Mesothelial cell of epicardium (in vitro differentiated cells): ENCODE measurements around the gene R3HDM4. TPM values are rescaled to one million over a fixed set of nuclear protein-coding genes. Genes with fewer than 3 reads are reported as not detected.
"Not testable (repeated sequence)": the region's sequence is repeated elsewhere in the genome, so short reads cannot be mapped to it uniquely, and the experiment has no call there.

Source experiments
- DNase-seq, 2 experiments: peaks; one replicate each; pipeline ENCODE4 v3.0.0; 2021; ENCODE audit warnings: low spot score in 2 of 2; ENCODE audit not compliant: unreplicated experiment in 2 of 2
- H3K27ac Mint-ChIP-seq: 2 replicates; pipeline ENCODE4 v1.8.0; 2021; ENCODE audit warnings: mixed read lengths
- H3K27me3 Mint-ChIP-seq: 2 replicates; pipeline ENCODE4 v1.8.0; 2021; ENCODE audit warnings: low read depth, mixed read lengths
- H3K36me3 Mint-ChIP-seq: 2 replicates; pipeline ENCODE4 v1.8.0; 2021; ENCODE audit warnings: mixed read lengths
- H3K4me1 Mint-ChIP-seq: 2 replicates; pipeline ENCODE4 v1.8.0; 2021; ENCODE audit warnings: mixed read lengths
- H3K4me3 Mint-ChIP-seq: 2 replicates; pipeline ENCODE4 v1.8.0; 2021; ENCODE audit warnings: mild to moderate bottlenecking, moderate library complexity, mixed read lengths
- H3K9me3 Mint-ChIP-seq: 2 replicates; pipeline ENCODE4 v1.8.0; 2021; ENCODE audit warnings: mixed read lengths
- total RNA-seq: library from RNA; stranded (reverse); gene quantifications from 3 replicates; pipeline ENCODE4 v1.2.1, GENCODE V29; 2021
- TF ChIP-seq, protein P1 (sequence below): fragments of 200-600 bp; sonication (generic); IDR thresholded peaks from one replicate; pipeline ENCODE4 v1.5.0; 2021; ENCODE audit warnings: antibody characterized with exemption; ENCODE audit not compliant: unreplicated experiment

R3HDM4 gene
- total RNA-seq, 1 donor from 2014 or later = 50.5 TPM

DNA sequence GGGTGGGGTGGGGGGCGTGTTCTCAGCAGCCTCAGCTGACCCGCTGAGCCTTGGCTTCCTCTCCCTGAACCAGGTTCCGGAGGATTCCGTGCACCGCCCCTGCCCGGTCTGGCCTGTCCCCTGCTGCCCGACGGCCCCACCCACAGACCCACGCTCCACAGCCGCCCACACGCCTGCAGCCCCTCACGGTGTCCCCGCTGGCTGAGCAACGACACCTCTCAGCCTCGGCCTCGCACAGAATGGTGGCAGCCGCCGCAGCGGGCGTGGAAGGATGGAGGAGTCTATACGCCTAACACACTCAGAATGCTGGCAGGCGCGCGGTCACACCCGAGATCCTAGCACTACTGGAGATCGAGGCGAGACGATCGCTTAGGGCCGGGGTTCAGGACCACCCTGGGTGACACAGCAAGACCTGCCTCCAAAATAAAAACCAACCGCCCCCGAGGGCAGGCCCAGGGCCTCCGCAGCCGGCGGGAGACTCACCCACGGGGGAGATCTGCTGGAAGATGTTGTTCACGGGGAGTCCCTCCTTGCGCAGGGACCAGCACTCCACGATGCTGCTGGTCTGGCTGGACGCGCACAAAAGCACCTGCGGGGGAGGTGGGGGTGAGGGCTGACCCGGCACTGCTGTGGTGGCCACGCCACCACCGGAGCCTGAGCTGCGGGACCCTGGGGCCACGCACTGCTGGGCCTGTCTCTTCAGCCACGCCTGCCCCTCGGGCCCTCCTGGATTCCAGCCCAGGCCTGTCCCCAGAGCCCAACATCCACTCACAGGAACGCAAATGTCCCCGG lies 28.4 kb downstream of the R3HDM4 start:
- no peaks in the 10 kb centered on the region for H3K9me3 Mint-ChIP-seq
- no peaks in the 10 kb centered on the region for H3K4me1 Mint-ChIP-seq
- no peak for DNase-seq
- H3K27ac Mint-ChIP-seq = no peak overlapping the region
- peaks cover 26% of the 10 kb centered on the region for H3K36me3 Mint-ChIP-seq
- H3K4me3 Mint-ChIP-seq = no peak overlapping the region
- TF ChIP-seq, protein P1, sequence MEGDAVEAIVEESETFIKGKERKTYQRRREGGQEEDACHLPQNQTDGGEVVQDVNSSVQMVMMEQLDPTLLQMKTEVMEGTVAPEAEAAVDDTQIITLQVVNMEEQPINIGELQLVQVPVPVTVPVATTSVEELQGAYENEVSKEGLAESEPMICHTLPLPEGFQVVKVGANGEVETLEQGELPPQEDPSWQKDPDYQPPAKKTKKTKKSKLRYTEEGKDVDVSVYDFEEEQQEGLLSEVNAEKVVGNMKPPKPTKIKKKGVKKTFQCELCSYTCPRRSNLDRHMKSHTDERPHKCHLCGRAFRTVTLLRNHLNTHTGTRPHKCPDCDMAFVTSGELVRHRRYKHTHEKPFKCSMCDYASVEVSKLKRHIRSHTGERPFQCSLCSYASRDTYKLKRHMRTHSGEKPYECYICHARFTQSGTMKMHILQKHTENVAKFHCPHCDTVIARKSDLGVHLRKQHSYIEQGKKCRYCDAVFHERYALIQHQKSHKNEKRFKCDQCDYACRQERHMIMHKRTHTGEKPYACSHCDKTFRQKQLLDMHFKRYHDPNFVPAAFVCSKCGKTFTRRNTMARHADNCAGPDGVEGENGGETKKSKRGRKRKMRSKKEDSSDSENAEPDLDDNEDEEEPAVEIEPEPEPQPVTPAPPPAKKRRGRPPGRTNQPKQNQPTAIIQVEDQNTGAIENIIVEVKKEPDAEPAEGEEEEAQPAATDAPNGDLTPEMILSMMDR = no peak
- H3K27me3 Mint-ChIP-seq = no peaks in the 10 kb centered on the region

DNA sequence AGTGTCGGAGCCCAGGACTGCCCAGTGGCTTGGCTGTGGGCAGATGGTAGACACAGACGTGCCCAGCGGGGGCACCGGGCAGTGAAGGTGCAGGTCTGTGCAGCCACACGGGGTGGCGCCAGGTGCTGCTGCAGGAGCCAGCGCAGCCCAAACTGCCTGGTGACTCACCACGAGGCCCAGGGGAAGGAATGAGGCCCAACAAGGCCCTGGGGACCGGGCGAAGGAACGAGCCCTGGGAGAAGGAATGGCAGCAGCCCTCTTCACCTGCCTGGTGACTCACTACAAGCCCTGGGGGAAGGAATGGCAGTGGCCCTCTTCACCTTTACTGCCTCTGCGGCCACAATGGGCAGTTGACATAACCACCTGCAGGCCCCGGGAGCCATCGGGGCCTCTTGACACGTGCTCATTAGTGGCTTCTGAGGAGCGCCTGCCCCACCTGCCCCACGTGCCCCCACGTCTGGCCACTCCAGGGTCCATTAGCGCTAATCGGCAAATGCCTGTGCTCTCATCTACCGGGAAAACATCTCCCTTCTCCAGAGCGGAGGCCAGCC lies 29.3 kb downstream of the R3HDM4 start:
- H3K36me3 Mint-ChIP-seq = peaks cover 27% of the 10 kb centered on the region
- TF ChIP-seq, protein P1 = no peak
- no peaks in the 10 kb centered on the region for H3K9me3 Mint-ChIP-seq
- no peaks in the 10 kb centered on the region for H3K4me1 Mint-ChIP-seq
- H3K27me3 Mint-ChIP-seq = no peaks in the 10 kb centered on the region
- no peak for DNase-seq
- no peak overlapping the region for H3K4me3 Mint-ChIP-seq
- H3K27ac Mint-ChIP-seq = no peak overlapping the region

DNA sequence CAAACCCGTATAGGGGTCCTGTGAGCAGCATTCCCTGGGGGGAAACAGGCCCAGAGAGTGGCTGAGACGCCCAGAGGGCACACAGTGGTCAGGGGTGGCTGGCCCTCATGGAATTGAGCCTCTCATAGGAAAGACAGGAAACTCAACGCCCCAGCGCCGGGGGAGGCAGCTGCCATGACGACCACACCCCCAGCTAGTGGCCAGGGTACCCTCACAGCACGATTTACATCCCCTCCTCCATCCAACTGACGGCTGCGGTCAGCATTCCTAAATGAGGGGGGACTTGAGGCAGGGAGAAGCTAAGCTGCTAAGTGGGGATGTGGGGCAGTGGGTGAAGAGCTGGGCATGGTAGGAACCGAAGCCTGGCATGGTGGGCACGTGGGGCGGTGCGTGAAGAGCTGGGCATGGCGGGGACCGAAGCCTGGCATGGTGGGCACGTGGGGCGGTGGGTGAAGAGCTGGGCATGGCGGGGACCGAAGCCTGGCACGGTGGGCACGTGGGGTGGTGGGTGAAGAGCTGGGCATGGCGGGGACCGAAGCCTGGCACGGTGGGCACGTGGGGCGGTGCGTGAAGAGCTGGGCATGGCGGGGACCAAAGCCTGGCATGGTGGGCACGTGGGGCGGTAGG lies 30.0 kb downstream of the R3HDM4 start:
- Mint-ChIP-seq H3K9me3 (no peaks in the 10 kb centered on the region), H3K27me3 (no peaks in the 10 kb centered on the region), H3K4me3 (no peak overlapping the region), H3K36me3 (peaks cover 27% of the 10 kb centered on the region), H3K27ac (no peak overlapping the region), H3K4me1 (no peaks in the 10 kb centered on the region)
- TF ChIP-seq, protein P1 = no peak
- no peak for DNase-seq

DNA sequence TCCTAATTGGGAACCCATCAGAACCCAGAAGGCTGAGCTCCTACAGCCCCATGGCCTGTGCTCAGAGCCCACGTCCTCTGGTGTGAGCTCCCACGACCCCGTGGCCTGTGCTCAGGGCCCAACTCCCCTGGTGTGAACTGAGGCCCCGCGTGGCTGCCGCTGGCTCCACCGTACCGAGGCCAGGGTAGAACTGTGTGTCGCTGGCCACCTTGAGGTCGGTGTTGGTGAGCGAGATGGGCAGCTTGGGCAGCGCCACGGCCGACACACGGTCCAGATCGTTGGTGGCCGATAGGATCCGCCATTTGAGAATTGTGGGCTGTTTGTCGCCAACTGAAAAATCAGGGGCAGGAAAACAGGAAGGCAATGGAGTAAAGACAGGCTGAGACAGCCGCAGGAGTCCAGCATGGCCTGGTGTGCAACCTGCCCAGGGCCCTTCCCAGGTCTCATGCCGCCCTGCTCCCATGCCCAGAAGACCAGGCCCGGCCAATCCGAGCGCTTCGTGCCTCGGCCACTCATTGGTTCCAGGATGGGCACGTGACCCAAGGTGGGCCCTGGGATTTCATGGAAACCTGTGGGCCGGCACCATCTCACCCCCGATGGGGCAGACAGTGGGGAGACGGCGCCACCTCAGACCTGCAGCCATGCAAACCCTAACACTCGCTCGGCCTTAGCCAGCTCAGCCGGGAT lies 31.5 kb downstream of the R3HDM4 start:
- Mint-ChIP-seq H3K27ac (no peak overlapping the region), H3K4me3 (no peak overlapping the region), H3K9me3 (no peaks in the 10 kb centered on the region), H3K36me3 (peaks cover 26% of the 10 kb centered on the region), H3K4me1 (no peaks in the 10 kb centered on the region), H3K27me3 (no peaks in the 10 kb centered on the region)
- no peak for DNase-seq
- TF ChIP-seq, protein P1 = no peak

DNA sequence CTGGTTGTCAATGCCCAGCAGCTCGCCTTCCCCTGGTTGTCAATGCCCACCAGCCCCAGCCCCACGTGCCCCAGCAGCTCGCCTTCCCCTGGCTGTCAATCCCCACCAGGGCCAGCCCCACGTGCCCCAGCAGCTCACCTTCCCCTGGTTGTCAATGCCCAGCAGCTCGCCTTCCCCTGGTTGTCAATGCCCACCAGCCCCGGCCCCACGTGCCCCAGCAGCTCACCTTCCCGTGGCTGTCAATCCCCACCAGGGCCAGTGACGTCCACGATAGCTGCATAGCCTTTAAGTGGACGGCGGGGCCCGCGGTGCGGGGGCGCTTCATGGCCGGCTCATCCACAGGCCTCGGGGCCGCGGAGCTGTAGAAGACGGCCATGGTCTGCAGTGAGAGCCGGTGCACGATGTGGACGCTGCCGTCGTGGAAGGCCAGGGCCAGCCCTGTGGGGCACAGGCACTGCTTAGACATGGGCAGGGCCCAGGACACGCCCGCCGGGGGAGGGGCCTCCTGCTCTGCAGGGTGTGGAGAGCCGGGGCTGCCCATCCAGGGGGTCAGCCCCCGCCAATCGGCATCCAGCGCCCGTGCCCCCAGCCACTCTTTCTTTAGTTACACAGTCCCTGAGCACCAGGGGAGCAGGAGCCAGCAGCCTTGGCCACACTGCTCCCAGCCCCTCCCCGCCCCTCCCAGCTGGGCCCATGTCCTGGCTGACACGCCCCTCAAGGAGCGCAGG lies 33.1 kb downstream of the R3HDM4 start:
- no peaks in the 10 kb centered on the region for H3K27me3 Mint-ChIP-seq
- no peak for DNase-seq
- no peak overlapping the region for H3K4me3 Mint-ChIP-seq
- peaks cover 26% of the 10 kb centered on the region for H3K36me3 Mint-ChIP-seq
- no peaks in the 10 kb centered on the region for H3K9me3 Mint-ChIP-seq
- no peak overlapping the region for H3K27ac Mint-ChIP-seq
- TF ChIP-seq, protein P1 = no peak
- H3K4me1 Mint-ChIP-seq = no peaks in the 10 kb centered on the region

DNA sequence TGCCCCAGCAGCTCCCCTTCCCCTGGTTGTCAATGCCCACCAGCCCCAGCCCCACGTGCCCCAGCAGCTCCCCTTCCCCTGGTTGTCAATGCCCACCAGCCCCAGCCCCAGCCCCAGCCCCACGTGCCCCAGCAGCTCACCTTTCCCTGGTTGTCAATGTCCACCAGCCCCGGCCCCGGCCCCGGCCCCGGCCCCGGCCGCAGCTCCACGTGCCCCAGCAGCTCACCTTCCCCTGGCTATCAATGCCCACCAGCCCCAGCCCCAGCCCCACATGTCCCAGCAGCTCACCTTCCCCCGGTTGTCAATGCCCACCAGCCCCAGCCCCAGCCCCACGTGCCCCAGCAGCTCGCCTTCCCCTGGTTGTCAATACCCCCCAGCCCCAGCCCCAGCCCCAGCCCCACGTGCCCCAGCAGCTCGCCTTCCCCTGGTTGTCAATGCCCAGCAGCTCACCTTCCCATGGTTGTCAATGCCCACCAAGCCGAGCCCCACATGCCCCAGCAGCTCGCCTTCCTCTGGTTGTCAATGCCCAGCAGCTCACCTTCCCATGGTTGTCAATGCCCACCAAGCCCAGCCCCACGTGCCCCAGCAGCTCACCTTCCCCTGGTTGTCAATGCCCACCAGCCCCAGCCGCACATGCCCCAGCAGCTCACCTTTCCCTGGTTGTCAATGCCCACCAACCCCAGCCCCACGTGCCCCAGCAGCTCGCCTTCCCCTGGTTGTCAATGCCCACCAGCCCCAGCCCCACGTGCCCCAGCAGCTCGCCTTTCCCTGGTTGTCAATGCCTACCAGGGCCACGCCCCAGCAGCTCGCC lies 34.1 kb downstream of the R3HDM4 start:
- H3K4me3 Mint-ChIP-seq, H3K27ac Mint-ChIP-seq, H3K9me3 Mint-ChIP-seq, H3K4me1 Mint-ChIP-seq, H3K27me3 Mint-ChIP-seq, DNase-seq: not testable (repeated sequence)
- peaks cover 26% of the 10 kb centered on the region for H3K36me3 Mint-ChIP-seq

DNA sequence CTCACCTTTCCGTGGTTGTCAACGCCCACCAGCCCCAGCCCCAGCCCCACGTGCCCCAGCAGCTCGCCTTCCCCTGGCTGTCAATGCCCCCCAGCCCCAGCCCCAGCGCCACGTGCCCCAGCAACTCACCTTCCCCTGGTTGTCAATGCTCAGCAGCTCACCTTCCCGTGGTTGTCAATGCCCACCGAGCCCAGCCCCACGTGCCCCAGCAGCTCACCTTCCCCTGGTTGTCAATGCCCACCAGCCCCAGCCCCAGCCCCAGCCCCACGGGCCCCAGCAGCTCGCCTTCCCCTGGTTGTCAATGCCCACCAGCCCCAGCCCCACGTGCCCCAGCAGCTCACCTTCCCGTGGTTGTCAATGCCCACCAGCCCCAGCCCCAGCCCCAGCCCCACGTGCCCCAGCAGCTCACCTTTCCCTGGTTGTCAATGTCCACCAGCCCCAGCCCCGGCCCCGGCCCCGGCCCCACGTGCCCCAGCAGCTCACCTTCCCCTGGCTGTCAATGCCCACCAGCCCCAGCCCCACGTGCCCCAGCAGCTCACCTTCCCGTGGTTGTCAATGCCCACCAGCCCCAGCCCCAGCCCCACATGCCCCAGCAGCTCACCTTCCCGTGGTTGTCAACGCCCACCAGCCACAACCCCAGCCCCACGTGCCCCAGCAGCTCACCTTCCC lies 34.9 kb downstream of the R3HDM4 start:
- H3K4me3 Mint-ChIP-seq, H3K27me3 Mint-ChIP-seq, H3K27ac Mint-ChIP-seq, DNase-seq, H3K9me3 Mint-ChIP-seq, H3K4me1 Mint-ChIP-seq: not testable (repeated sequence)
- H3K36me3 Mint-ChIP-seq = peaks cover 26% of the 10 kb centered on the region
